GM12872 (cell line): ENCODE data around the gene TMEM63B.

Source experiments
- TF ChIP-seq, protein P1 (sequence below): IDR thresholded peaks from 3 replicates; pipeline ENCODE4 v1.5.1; 2011; ENCODE audit warnings: low read depth, mild to moderate bottlenecking, low read length, moderate library complexity; ENCODE audit not compliant: insufficient read depth

Gene TMEM63B

DNA sequence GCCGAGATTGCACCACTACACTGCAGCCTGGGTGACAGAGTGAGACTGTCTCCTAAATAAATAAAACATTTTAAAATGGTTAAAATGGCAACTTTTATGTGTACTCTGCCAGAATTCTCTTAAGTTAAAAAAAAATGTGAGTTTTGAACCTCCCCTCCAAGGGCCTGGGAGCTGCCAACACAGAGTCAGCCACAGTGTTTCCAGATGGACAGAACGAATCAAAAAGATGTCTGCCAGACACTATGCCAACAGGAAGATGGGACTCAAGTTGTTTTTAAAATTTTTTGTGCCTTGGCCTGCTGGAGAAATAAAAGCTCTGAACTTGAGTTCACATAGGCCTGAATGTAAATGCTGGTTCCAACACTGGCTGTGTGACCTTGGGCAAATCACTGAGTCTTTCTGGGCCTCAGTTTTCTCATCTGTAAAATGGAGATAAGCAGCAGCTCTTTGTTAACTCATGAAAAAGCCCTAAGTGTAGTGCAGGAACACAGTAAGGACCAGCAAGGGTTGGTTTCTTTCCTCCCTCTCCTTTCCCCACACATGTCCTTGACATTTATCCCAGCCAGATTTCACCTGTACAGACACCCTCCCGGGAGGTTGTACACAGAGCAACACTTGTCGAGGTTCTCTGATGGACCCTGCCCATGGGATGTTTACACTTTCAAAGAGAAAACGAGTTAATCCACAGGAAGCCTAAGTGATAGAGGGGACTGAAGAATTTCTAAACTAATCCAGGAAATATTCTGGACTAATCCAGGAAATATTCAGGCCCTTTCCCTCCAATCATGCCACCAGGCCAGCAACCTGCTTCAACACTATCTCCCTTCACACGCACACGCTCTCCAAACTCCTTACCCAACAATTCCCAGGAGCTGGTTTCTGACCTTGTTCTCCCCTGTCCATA lies 35.1 kb upstream of the TMEM63B start:
- TF ChIP-seq, protein P1, sequence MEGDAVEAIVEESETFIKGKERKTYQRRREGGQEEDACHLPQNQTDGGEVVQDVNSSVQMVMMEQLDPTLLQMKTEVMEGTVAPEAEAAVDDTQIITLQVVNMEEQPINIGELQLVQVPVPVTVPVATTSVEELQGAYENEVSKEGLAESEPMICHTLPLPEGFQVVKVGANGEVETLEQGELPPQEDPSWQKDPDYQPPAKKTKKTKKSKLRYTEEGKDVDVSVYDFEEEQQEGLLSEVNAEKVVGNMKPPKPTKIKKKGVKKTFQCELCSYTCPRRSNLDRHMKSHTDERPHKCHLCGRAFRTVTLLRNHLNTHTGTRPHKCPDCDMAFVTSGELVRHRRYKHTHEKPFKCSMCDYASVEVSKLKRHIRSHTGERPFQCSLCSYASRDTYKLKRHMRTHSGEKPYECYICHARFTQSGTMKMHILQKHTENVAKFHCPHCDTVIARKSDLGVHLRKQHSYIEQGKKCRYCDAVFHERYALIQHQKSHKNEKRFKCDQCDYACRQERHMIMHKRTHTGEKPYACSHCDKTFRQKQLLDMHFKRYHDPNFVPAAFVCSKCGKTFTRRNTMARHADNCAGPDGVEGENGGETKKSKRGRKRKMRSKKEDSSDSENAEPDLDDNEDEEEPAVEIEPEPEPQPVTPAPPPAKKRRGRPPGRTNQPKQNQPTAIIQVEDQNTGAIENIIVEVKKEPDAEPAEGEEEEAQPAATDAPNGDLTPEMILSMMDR: no peak

DNA sequence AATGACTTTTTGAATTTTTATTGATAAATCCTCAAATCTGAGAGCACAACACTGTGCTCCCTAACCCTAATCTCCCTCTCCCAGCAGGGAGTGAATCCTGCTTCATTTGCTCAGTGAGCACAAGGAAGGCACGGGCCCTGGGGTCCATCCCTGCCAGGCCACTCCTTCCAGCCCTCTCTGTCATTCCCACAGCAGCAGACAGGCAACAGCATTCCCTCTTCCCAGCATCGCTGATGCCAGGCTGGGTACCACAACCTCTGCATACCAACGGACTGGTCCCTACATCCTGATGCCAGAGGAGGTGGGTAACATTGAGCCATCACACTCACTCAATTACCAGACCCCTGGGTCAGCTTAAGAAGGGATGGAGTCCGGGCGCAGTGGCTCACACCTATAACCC lies 34.3 kb upstream of the TMEM63B start:
- TF ChIP-seq, protein P1: no peak

DNA sequence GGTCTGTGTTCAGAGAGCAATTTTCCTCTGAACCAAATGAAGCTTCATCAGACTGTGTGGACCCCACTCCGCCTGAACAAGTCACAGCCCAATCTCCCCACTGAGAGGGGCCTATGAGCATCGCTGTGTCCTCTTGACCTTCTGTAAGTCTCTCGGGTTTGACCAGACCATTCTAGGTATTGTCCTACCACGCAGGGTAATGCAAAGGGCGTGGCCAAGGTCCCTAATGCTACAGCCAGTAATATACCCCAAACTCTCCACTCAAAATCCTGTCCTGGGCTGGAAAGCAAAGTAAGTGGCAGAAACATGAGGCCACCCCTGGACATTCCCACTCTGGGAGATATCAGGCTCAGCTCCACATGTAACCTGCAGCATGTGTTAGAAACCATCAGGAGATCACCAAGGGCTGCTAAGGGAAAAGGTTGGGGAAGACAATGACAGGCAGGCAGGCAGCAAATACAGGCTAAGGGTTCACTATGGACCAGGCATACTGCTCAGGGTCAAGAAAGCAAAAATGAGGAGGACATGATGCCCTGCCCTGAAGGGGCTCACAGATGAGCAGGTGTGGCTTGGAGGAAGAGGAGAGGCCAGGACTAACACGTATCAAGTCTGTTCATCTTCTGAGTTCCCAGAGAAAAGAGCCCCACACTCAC lies 33.5 kb upstream of the TMEM63B start:
- TF ChIP-seq, protein P1: no peak

DNA sequence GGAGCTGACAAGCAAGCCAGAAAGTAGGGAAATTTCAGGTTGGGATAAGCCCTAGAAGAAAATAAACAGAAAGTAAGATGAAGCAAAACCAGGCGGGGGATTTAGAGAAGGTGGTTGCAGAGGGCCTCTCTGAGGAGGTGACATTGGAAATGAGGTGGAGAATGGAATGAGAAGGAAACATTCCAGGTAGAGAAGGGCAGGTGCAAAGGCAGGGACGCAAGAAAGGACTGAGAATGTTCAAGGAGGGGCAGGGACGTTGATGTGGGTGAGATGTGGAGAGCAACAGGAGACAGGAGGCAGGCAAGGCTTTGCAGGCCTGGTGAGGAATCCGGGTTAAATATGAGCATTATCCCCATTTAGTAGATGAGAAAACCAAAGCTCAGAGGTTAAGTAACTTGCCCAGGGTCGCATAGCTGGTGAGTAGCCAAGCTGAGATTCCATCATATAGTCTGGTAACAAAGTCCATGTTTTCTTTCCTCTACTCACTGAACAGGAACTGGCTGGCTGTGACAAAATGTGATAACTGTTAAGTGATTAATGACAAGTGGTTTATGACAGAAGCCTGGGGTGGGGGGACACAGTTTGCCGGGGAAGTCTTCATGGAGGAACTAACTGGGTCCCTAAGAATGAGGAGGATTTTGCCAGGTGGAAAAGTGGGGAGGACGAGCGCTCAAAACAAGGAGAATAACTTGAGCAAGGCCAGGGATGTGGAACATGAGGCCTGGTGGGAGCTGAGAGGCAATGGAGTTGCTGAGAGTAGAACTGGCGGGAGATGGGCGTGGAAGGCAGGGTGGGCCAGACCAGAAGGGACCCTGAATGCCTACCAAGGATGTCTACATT lies 32.7 kb upstream of the TMEM63B start:
- TF ChIP-seq, protein P1: no peak

DNA sequence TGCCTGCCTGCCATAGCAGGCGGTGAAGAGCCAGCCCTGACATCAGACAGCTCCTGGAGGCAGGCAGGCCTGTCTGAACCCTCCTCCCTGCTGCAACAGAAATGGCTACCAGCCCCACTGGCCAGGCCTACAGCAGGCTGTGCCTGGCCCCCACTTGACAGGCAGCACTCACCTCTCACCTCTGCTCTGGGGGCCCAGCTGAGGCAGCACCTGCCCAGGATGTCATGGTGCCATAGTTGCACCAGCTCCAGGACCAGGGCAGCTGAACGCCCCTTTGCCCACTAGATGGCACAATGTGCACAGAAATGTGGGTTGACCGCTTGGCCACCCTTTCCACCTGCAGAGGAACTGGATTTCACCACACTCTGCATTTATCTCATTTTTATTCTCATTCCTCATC lies 30.7 kb upstream of the TMEM63B start:
- TF ChIP-seq, protein P1: peak; percentile 92

DNA sequence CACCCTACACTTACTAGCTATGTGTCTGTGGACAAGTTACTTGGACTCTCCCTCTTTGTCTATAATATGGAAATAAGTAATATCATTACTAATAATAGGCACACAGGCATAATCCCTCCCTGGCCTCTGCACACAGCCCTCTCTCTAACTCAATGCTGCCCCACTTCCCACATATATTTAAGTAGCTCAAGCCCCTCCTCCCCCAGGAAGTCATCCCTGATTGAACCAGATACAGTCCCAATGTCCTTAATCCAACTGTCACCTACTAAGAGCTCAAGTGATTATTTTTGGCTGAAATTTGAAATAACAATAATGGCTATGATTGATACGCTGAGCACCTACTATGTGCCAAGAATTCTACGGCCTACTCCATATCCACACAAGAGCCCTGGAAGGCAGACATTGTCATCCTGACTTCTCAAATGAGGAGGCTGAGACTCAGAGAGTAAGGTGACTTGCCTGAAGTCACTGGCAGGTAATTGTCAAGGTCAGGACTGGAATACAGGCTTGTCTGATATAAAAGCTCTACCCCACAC lies 29.5 kb upstream of the TMEM63B start:
- TF ChIP-seq, protein P1: no peak

- TF ChIP-seq, protein P1: no peak
Observed at GRCh38 chr6:44099192-44099591, 28.2 kb upstream of the TMEM63B start.
